ENCODE measurements around the gene TTC34.
"Not testable (repeated sequence)": the region's sequence is repeated elsewhere in the genome, so short reads cannot be mapped to it uniquely, and the experiment has no call there.

TTC34 gene

DNA sequence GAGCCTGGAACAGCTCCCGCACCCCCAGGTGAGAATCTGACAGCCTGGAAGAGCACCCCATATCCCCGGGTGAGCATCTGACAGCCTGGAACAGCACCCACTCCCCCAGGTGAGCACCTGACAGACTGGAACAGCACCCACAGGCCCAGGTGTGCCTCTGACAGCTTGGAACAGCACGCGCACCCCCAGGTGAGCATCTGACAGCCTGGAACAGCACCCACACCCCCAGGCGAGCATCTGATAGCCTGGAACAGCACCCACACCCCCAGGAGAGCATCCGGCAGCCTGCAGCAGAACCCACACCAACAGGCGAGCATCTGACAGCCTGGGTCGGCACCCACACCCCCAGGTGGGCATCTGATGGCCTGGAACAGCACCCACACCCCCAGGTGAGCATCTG lies 141.7 kb downstream of the TTC34 start:
- not testable (repeated sequence) for DNase-seq

- not testable (repeated sequence) for DNase-seq
Observed at GRCh38 chr1:2657909-2658308, 143.6 kb downstream of the TTC34 start.

- not testable (repeated sequence) for DNase-seq
Observed at GRCh38 chr1:2657124-2657523, 144.4 kb downstream of the TTC34 start.

GRCh38 chr1:2655598-2656434 lies 145.7 kb downstream of the TTC34 start:
- not testable (repeated sequence) for DNase-seq

DNA sequence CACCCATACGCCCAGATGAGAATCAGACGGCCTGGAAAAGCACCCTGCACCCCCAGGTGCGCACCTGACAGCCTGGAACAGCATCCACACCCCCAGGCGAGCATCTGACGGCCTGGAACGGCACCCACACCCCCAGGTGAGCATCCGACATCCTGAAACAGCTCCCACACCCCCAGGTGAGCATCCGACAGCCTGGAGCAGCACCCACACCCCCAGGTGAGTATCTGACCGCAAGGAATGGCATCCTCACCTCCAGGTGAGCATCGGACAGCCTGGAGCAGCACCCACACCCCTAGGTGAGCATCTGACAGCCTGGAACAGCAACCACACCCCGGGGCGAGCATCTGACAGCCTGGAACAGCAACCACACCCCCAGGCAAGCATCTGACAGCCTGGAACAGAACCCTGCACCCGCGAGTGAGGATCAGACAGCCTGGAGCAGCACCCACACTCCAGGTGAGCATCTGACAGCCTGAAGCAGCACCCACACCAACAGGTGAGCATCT lies 147.0 kb downstream of the TTC34 start:
- DNase-seq = not testable (repeated sequence)

GRCh38 chr1:2653741-2654442 lies 147.6 kb downstream of the TTC34 start:
- not testable (repeated sequence) for DNase-seq

DNA sequence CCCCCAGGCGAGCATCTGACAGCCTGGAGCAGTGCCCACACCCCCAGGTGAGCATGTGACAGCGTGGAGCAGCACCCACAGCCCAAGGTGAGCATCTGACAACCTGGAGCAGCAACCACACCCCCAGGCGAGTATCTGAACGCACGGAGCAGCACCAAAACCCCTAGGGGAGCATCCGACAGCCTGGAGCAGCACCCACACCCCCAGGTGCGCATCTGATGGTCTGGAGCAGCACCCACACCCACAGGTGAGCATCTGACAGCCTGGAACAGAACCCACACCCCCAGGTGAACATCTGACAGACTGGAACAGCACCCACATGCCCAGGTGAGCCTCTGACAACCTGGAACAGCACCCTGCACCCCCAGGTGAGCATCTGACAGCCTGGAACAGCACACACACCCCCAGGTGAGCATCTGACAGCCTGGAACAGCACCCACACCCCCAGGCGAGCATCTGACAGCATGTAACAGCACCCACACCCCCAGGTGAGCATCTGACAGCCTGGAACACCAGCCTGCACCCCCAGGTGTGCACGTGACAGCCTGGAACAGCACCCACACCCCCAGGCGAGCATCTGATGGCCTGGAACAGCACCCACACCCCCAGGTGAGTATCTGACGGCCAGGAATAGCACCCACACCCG lies 148.4 kb downstream of the TTC34 start:
- DNase-seq = not testable (repeated sequence)

DNA sequence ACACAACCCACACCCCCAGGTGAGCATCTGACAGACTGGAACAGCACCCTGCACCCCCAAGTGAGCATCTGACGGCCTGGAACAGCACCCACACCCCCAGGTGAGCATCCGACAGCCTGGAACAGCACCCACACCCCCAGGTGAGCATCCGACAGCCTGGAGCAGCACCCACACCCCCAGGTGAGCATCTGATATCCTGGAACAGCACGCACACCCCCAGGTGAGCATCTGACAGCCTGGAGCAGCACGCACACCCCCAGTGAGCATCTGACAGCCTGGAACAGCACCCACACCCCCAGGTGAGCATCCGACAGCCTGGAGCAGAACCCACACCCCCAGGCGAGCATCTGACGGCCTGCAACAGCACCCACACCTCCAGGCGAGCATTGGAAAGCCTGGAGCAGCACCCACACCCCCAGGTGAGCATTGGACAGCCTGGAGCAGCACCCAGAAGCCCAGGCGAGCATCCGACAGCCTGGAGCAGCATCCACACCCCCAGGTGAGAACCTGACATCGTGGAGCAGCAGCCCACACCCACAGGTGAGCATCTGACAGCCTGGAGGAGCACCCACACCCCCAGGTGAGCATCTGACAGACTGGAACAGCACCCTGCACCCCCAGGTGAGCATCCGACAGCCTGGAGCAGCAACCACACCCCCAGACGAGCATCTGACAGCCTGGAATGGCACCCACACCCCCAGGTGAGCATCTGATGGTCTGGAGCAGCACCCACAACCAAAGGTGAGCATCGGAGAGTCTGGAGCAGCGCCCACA lies 149.2 kb downstream of the TTC34 start:
- DNase-seq = not testable (repeated sequence)

GRCh38 chr1:2650967-2651645 lies 150.4 kb downstream of the TTC34 start:
- DNase-seq = no peak

DNA sequence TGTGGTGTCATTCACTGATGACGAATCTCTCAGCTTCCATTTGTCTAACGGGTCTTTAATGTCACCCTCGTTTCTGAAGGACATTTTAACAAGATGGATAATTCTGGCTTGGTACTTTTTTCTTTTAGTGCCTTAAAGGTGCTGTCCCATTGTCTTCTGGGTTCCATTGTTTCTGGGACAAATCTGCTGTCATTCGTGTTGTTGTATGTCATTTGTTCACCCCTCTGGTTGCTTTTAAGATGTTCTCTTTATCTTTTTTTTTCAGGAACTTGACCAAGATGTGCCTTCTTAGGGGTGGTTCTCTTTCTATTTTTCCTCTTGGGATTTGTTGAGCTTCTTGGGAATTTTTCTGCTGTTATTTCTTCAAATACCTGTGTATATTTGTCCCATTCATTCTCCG lies 154.7 kb downstream of the TTC34 start:
- no peak for DNase-seq

GRCh38 chr1:2645776-2646175 lies 155.7 kb downstream of the TTC34 start:
- DNase-seq = no peak

- no peak for DNase-seq
Observed at GRCh38 chr1:2645143-2645542, 156.3 kb downstream of the TTC34 start.

DNA sequence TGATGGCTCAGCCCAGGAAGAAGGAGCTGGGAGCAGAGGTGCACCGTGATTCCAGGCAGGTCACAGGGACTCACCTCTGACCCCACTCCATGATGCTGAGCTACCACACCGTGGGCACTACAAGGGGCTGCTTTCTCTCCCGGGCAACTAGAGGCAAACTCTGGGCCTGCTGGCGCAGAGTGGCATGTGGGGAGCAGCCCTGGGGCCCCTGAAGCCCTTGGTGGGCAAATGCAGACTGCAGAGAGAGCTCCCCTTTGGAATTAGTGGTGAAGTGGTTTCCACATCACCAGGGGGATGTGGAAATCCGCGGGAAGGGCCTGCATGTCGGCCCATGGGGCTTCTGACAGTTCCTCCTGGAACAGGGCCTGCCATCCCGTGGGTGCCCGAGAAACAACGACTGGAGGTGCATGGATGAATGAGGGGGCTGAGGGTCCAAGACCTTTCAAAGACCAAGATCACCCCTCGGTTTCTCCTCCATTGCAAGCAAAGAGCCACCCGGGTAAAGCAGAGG lies 156.8 kb downstream of the TTC34 start:
- no peak for DNase-seq

- DNase-seq = no peak
Observed at GRCh38 chr1:2644171-2644570, 157.3 kb downstream of the TTC34 start.

DNA sequence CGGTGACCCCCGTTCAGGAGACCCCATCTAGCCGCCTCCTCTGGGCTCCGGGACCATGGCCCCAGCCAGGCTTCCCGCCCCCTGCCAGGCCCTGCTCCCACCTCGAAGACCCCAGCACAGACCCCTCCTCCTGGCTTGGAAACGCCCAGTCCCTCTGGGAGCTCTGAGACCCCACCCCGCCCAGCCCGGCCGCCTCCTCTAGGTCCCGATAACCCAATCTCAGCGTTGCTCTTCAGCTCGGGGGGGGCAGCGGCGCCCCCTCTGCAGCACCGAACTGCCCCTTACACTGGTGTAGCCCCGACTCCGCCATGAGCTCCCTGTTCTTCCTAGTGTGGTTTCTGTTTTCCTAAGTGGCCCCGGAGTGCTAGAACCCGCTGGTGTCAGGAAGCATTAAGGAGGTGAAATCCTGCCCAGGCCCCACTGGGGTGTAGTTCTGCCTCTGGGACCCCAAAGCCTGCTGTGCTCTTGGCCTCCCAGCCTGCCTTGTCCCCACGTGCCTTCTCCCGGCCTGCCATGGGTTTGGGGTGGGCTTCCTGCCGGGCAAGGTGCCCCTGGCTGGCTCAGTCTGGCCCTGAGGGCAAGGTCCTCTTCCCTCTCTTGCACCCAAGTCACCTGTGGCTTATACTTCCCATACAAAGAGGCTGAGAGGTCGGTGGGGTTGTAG lies 157.9 kb downstream of the TTC34 start:
- no peak for DNase-seq

- peak; percentile 95 for DNase-seq
Observed at GRCh38 chr1:2642560-2643413, 158.7 kb downstream of the TTC34 start.

GRCh38 chr1:2642131-2642559 lies 159.3 kb downstream of the TTC34 start:
- DNase-seq = no peak

GRCh38 chr1:2641381-2642130 lies 159.9 kb downstream of the TTC34 start:
- DNase-seq = no peak

GRCh38 chr1:2640626-2641025 lies 160.9 kb downstream of the TTC34 start:
- no peak for DNase-seq

Measured in CD4-positive, alpha-beta T cell treated with Interleukin-10 for 1 hour (primary cell).